ENCODE data around the gene LBP.
"Not testable (repeated sequence)": the region's sequence is repeated elsewhere in the genome, so short reads cannot be mapped to it uniquely, and the experiment has no call there.

LBP gene

GRCh38 chr20:38383147-38383546 is 36.9 kb downstream of the LBP start:
- no peak for TF ChIP-seq CTCF (conservative IDR thresholded peaks at IDR 0.05)

GRCh38 chr20:38386004-38386403 is 39.7 kb downstream of the LBP start:
- no peak overlapping the region for H3K27ac ChIP-seq
- TF ChIP-seq CTCF (conservative IDR thresholded peaks at IDR 0.05) = no peak

More at GRCh38 chr20:38383147-38383546, 36.9 kb downstream of the LBP start:
- H3K27ac ChIP-seq = no peak overlapping the region

- H3K27ac ChIP-seq = no peak overlapping the region
- TF ChIP-seq CTCF (conservative IDR thresholded peaks at IDR 0.05) = no peak
Measured at GRCh38 chr20:38386851-38387250, 40.6 kb downstream of the LBP start.

- H3K27ac ChIP-seq = no peak overlapping the region
- peak; percentile 35; the same call in 1 of the 2 replicates for TF ChIP-seq CTCF (conservative IDR thresholded peaks at IDR 0.05)
Measured at GRCh38 chr20:38387953-38388352, 41.7 kb downstream of the LBP start.

GRCh38 chr20:38392356-38392755 is 46.1 kb downstream of the LBP start:
- no peak for TF ChIP-seq CTCF (conservative IDR thresholded peaks at IDR 0.05)
- no peak overlapping the region for H3K27ac ChIP-seq

GRCh38 chr20:38393259-38393658 is 47.0 kb downstream of the LBP start:
- no peak for TF ChIP-seq CTCF (conservative IDR thresholded peaks at IDR 0.05)
- H3K27ac ChIP-seq = no peak overlapping the region

- H3K27ac ChIP-seq = no peak overlapping the region
- no peak for TF ChIP-seq CTCF (conservative IDR thresholded peaks at IDR 0.05)
Measured at GRCh38 chr20:38395165-38395564, 48.9 kb downstream of the LBP start.

- not testable (repeated sequence) for H3K27ac ChIP-seq
Measured at GRCh38 chr20:38395751-38396395, 49.6 kb downstream of the LBP start.

Measured in VCaP (cell line).